HT-29 (cell line): ENCODE results near the gene DCBLD2. TPM values are rescaled to one million over a fixed set of nuclear protein-coding genes. Genes with fewer than 3 reads are reported as not detected.

Experiments used
- DNase-seq: peaks from one replicate; pipeline ENCODE4 v3.0.0-alpha.2; 2015; ENCODE audit warnings: low spot score
- total RNA-seq: library from RNA; depleted of rRNA; stranded (reverse); fragments of >200 nt; shearing (Covaris generic); gene quantifications from 2 replicates; pipeline ENCODE4 v1.2.3, GENCODE V29; 2014

Gene DCBLD2
- total RNA-seq, 1 experiment from 2014 or later: 104 TPM

GRCh38 chr3:98793971-98794370, 107.5 kb downstream of the DCBLD2 start:
- no peak for DNase-seq

GRCh38 chr3:98791341-98792325, 109.9 kb downstream of the DCBLD2 start:
- no peak for DNase-seq

- DNase-seq: peak; percentile 39
Measured at GRCh38 chr3:98788651-98789050, 112.8 kb downstream of the DCBLD2 start.

GRCh38 chr3:98787181-98787580, 114.3 kb downstream of the DCBLD2 start:
- no peak for DNase-seq

- no peak for DNase-seq
Measured at GRCh38 chr3:98786364-98787006, 115.0 kb downstream of the DCBLD2 start.

GRCh38 chr3:98784666-98785600, 116.6 kb downstream of the DCBLD2 start:
- DNase-seq: no peak

- no peak for DNase-seq
Measured at GRCh38 chr3:98784042-98784441, 117.5 kb downstream of the DCBLD2 start.

- DNase-seq: no peak
Measured at GRCh38 chr3:98782824-98783500, 118.5 kb downstream of the DCBLD2 start.

- DNase-seq: no peak
Measured at GRCh38 chr3:98780343-98780742, 121.2 kb downstream of the DCBLD2 start.

GRCh38 chr3:98779541-98780335, 121.8 kb downstream of the DCBLD2 start:
- DNase-seq: no peak

GRCh38 chr3:98778852-98779413, 122.6 kb downstream of the DCBLD2 start:
- no peak for DNase-seq

- no peak for DNase-seq
Measured at GRCh38 chr3:98778383-98778782, 123.1 kb downstream of the DCBLD2 start.

- no peak for DNase-seq
Measured at GRCh38 chr3:98777801-98778220, 123.7 kb downstream of the DCBLD2 start.

GRCh38 chr3:98777286-98777685, 124.2 kb downstream of the DCBLD2 start:
- no peak for DNase-seq

- no peak for DNase-seq
Measured at GRCh38 chr3:98776140-98776493, 125.4 kb downstream of the DCBLD2 start.

GRCh38 chr3:98775459-98776139, 125.9 kb downstream of the DCBLD2 start:
- DNase-seq: no peak

GRCh38 chr3:98772022-98772421, 129.5 kb downstream of the DCBLD2 start:
- DNase-seq: no peak

GRCh38 chr3:98770261-98771039, 131.0 kb downstream of the DCBLD2 start:
- no peak for DNase-seq

GRCh38 chr3:98769448-98769847, 132.0 kb downstream of the DCBLD2 start:
- DNase-seq: no peak
